Vagina (tissue), 2 donors: ENCODE results near the gene BRI3. TPM values are rescaled to one million over a fixed set of nuclear protein-coding genes. Genes with fewer than 3 reads are reported as not detected.
A peak's percentile ranks its signal among the peaks of the same experiment; 100 is the strongest.

Source experiments
- DNase-seq, 2 donors: peaks; one replicate each; pipeline ENCODE4 v3.0.0-alpha.2; 2017; ENCODE audit errors: extremely low spot score in 2 of 2
- H3K27ac ChIP-seq: fragments of 200-600 bp; sonication (generic); one replicate; pipeline ENCODE4 v1.5.1; 2019
- H3K27me3 ChIP-seq: fragments of 200-600 bp; sonication (generic); one replicate; pipeline ENCODE4 v1.5.1; 2019
- H3K36me3 ChIP-seq, 2 donors: fragments of 200-600 bp; sonication (generic); one replicate each; pipeline ENCODE4 v1.5.1; 2017 to 2019
- H3K4me1 ChIP-seq: fragments of 200-600 bp; sonication (generic); one replicate; pipeline ENCODE4 v1.5.1; 2019
- H3K4me3 ChIP-seq, 2 donors: fragments of 200-600 bp; sonication (generic); 1 replicate in 1 of 2; 2 replicates in 1 of 2; pipeline ENCODE4 v1.5.1; 2016 to 2019
- H3K9me3 ChIP-seq: fragments of 200-600 bp; sonication (generic); one replicate; pipeline ENCODE4 v1.5.1; 2019
- POLR2A ChIP-seq, 2 donors: fragments of 450-650 bp; IDR thresholded peaks; one replicate each; pipeline ENCODE4 v1.6.1; 2017; ENCODE audit warnings: antibody characterized with exemption in 2 of 2, mild to moderate bottlenecking in 2 of 2, moderate library complexity in 2 of 2
- POLR2AphosphoS5 ChIP-seq, 2 donors: sonication (generic); formaldehyde crosslinking; IDR thresholded peaks; one replicate each; pipeline ENCODE4 v1.9.0; 2017; ENCODE audit warnings: antibody characterized with exemption in 2 of 2, mild to moderate bottlenecking in 2 of 2, low read depth in 1 of 2; ENCODE audit not compliant: insufficient read depth in 1 of 2
- intact Hi-C: fragments of 100-400 bp; cut with DNase I; formaldehyde crosslinking; loops from one replicate; pipeline ENCODE4 v1.15.1; 2023
- total RNA-seq: library from RNA; depleted of rRNA; stranded (reverse); fragments of >200 nt; gene quantifications from one replicate; pipeline ENCODE4 v1.2.3, GENCODE V29; 2016
- TF ChIP-seq, protein P1 (sequence below), 3 experiments: fragments of 450-650 bp in 2 of 3; fragments of 200-600 bp in 1 of 3; sonication (generic) in 1 of 3; IDR thresholded peaks; one replicate each; pipeline ENCODE4 v1.5.1; 2017 to 2019; ENCODE audit warnings: antibody characterized with exemption in 3 of 3, mild to moderate bottlenecking in 2 of 3, moderate library complexity in 2 of 3

BRI3 gene
- total RNA-seq, 1 donor from 2014 or later: 68.5 TPM

DNA sequence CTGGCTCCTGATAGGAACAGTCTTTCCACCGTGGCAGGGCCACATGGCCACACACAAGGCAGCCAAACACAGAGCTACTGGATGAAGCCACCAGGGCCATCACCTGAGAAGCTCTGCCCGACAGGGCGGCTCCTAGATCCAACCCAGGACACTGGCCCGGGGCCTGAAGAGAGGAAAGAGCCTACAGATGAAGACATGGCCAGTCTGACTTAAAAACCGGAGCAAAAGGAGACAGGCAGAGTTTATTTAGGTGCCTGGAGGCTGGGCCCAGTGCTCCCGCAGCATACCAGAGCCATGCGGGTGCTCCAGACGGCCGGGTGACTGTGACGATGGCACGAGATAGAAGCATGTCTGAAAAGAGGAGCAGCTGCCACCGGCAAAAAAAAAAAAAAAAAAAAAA is 33.3 kb upstream of the BRI3 start:
- H3K27ac ChIP-seq: no peak overlapping the region
- no peak for DNase-seq
- H3K9me3 ChIP-seq: no peaks in the 10 kb centered on the region
- H3K27me3 ChIP-seq: no peaks in the 10 kb centered on the region
- intact Hi-C loops: no loop called here
- H3K36me3 ChIP-seq: peaks cover 0 to 16% of the 10 kb centered on the region in 2 donors
- no peak overlapping the region for H3K4me3 ChIP-seq
- peaks cover 28% of the 10 kb centered on the region for H3K4me1 ChIP-seq
- no peak for TF ChIP-seq POLR2A (IDR thresholded peaks at IDR 0.05)
- TF ChIP-seq, protein P1, sequence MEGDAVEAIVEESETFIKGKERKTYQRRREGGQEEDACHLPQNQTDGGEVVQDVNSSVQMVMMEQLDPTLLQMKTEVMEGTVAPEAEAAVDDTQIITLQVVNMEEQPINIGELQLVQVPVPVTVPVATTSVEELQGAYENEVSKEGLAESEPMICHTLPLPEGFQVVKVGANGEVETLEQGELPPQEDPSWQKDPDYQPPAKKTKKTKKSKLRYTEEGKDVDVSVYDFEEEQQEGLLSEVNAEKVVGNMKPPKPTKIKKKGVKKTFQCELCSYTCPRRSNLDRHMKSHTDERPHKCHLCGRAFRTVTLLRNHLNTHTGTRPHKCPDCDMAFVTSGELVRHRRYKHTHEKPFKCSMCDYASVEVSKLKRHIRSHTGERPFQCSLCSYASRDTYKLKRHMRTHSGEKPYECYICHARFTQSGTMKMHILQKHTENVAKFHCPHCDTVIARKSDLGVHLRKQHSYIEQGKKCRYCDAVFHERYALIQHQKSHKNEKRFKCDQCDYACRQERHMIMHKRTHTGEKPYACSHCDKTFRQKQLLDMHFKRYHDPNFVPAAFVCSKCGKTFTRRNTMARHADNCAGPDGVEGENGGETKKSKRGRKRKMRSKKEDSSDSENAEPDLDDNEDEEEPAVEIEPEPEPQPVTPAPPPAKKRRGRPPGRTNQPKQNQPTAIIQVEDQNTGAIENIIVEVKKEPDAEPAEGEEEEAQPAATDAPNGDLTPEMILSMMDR (IDR thresholded peaks at IDR 0.05): no peak
- no peak for TF ChIP-seq POLR2AphosphoS5 (IDR thresholded peaks at IDR 0.05; ENCODE audit: insufficient read depth in 1 of 2, low read depth in 1 of 2)

DNA sequence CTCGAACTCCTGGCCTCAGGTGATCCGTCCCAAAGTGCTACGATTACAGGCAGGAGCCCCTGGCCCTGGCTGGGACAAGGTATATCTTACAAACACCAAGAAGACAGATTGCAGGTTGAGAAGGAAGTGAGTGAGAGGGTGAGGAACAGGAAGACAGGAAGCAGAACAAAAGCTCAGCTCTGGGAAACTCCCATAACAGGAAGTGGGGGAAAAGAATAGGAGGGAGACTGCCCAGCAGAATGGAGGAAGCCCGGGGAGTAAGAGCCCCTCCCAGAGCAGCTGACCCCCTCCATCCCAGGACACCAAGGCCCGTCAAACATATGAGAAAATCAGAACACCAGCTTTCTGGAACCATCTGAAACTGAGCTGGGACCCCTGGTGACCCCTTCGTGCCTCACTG is 32.4 kb upstream of the BRI3 start:
- Histone ChIP-seq H3K4me3 (no peak overlapping the region), H3K36me3 (peaks cover 0 to 14% of the 10 kb centered on the region in 2 donors), H3K27me3 (no peaks in the 10 kb centered on the region), H3K27ac (no peak overlapping the region), H3K4me1 (peaks cover 32% of the 10 kb centered on the region), H3K9me3 (no peaks in the 10 kb centered on the region)
- no peak for TF ChIP-seq POLR2A (IDR thresholded peaks at IDR 0.05)
- TF ChIP-seq, protein P1 (IDR thresholded peaks at IDR 0.05): no peak
- no peak for TF ChIP-seq POLR2AphosphoS5 (IDR thresholded peaks at IDR 0.05; ENCODE audit: insufficient read depth in 1 of 2, low read depth in 1 of 2)
- intact Hi-C loops: no loop called here
- no peak for DNase-seq

DNA sequence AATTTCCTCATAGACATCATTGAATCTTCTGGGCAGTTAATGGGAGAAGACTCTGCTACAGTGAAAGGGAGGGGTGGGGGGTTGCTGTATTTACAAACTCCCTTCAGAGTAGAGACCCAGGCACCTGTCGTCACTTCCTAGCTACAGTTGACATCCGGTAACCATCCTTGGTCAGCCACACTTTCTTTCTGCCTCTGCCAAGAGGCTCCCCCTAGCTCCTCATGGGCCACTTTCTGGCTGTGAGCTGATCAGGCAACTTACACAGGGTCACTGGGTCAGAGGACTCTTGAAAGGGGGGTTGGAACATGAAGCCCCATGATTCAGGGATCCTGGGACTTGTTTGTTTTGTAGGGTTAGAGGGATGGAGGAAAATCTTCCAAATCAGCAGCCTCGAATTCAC is 30.7 kb upstream of the BRI3 start:
- no peaks in the 10 kb centered on the region for H3K36me3 ChIP-seq
- TF ChIP-seq POLR2AphosphoS5 (IDR thresholded peaks at IDR 0.05; ENCODE audit: insufficient read depth in 1 of 2, low read depth in 1 of 2): no peak
- TF ChIP-seq, protein P1 (IDR thresholded peaks at IDR 0.05): no peak
- no peak for TF ChIP-seq POLR2A (IDR thresholded peaks at IDR 0.05)
- H3K4me1 ChIP-seq: peaks cover 32% of the 10 kb centered on the region
- H3K4me3 ChIP-seq: peak overlapping the region; percentile 69 to 88
- H3K27ac ChIP-seq: peak overlapping the region; percentile 68
- intact Hi-C loops: loop anchor here (5.0 kb wide), 1 partner anchor 37 kb away; no protein-coding TSS in a partner anchor
- H3K9me3 ChIP-seq: no peaks in the 10 kb centered on the region
- no peak for DNase-seq
- H3K27me3 ChIP-seq: no peaks in the 10 kb centered on the region

DNA sequence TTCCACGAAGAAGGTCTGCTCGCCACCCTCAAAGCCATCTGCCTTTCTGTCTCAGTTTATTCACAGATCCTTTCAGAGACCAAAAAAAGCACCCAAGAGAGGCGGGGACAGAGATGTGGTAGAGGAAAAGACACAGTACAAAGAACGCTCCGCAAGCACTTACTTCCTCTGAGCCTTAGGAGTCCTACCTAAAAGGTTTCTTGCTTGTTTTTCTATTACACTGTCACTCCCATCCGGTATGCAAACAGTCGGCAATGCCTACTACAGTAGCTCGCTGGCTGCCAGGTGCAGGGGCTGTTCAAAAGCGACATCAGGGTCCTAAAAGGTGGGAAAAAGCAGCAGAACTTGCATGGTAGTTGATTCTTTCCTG is 30.3 kb upstream of the BRI3 start:
- DNase-seq: no peak
- H3K27me3 ChIP-seq: no peaks in the 10 kb centered on the region
- peak overlapping the region; percentile 69 to 88 for H3K4me3 ChIP-seq
- intact Hi-C loops: loop anchor here (5.0 kb wide), 1 partner anchor 36 kb away; no protein-coding TSS in a partner anchor
- no peaks in the 10 kb centered on the region for H3K36me3 ChIP-seq
- peaks cover 32% of the 10 kb centered on the region for H3K4me1 ChIP-seq
- H3K9me3 ChIP-seq: no peaks in the 10 kb centered on the region
- TF ChIP-seq POLR2A (IDR thresholded peaks at IDR 0.05): no peak
- TF ChIP-seq, protein P1 (IDR thresholded peaks at IDR 0.05): no peak
- TF ChIP-seq POLR2AphosphoS5 (IDR thresholded peaks at IDR 0.05; ENCODE audit: insufficient read depth in 1 of 2, low read depth in 1 of 2): no peak
- peak overlapping the region; percentile 68 for H3K27ac ChIP-seq

DNA sequence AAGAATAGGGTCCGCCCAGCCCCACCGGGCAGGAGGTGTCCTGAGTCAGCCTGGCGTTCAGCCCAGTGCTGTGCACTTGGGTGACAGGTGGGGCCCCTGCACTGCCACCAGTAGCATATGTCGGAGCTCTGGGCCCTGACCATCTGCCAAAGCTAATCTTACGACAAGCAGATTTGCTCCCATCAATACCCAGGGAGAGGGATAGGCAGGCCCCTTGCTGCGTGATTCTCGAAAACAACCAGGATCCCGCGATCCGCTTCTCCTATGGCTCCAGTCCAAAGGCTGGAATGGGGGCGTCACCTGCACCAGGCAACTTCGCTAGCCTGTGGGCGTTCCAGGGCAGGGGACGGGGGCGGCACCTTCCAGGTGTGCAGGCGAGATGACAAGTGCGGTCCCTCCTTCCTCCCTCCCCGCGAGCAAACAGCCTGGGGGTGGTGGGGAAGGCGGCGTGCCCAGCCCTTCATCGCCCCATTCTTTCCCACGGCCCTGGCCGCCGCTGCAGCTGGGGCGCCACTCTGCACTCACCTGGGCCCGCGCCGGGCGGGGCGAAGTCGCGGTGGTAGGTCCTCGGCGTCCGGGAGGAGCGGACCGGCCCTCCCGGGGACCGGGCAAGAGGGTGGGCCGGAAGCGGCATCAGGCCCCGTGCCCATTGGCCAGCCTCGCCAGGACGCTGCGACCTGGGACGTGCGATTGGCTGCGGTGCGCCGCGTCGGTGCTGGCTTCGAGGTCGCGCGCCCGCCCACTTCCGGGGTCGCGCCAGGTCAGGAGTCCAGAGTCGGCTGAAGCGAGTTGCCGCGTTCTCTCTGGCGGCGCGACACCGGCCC is 29.7 kb upstream of the BRI3 start, which contains the start of gene TECPR1:
TSS of gene TECPR1 (minus strand) at position 632 of the 824 bp plus-strand sequence. CDS start 6,086 bp downstream, outside the sequence.
- peak within 1 kb of the TSS; percentile 68 for H3K27ac ChIP-seq
- peak within 1 kb of the TSS; percentile 69 to 88 for H3K4me3 ChIP-seq
- peaks cover 32% of the 10 kb centered on the region for H3K4me1 ChIP-seq
- intact Hi-C loops: loop anchor here (5.0 kb wide), 1 partner anchor 35 kb away; no protein-coding TSS in a partner anchor
- H3K27me3 ChIP-seq: no peaks in the 10 kb centered on the region
- H3K9me3 ChIP-seq: no peaks in the 10 kb centered on the region
- DNase-seq: peak in 1 of 2 donors; percentile 94
- no peaks in the 10 kb centered on the region for H3K36me3 ChIP-seq
- TF ChIP-seq, protein P1 (IDR thresholded peaks at IDR 0.05): no peak
- TF ChIP-seq POLR2AphosphoS5 (IDR thresholded peaks at IDR 0.05; ENCODE audit: insufficient read depth in 1 of 2, low read depth in 1 of 2) (peak in 1 of 2 donors; percentile 75), POLR2A (IDR thresholded peaks at IDR 0.05) (peak in 1 of 2 donors; percentile 12)
